ENCODE measurements around the gene CARS2. TPM values are rescaled to one million over a fixed set of nuclear protein-coding genes. Genes with fewer than 3 reads are reported as not detected.
"Not testable (repeated sequence)": the region's sequence is repeated elsewhere in the genome, so short reads cannot be mapped to it uniquely, and the experiment has no call there.

The CARS2 gene
- 33.1 and 52.7 TPM in 2 replicates for total RNA-seq

DNA sequence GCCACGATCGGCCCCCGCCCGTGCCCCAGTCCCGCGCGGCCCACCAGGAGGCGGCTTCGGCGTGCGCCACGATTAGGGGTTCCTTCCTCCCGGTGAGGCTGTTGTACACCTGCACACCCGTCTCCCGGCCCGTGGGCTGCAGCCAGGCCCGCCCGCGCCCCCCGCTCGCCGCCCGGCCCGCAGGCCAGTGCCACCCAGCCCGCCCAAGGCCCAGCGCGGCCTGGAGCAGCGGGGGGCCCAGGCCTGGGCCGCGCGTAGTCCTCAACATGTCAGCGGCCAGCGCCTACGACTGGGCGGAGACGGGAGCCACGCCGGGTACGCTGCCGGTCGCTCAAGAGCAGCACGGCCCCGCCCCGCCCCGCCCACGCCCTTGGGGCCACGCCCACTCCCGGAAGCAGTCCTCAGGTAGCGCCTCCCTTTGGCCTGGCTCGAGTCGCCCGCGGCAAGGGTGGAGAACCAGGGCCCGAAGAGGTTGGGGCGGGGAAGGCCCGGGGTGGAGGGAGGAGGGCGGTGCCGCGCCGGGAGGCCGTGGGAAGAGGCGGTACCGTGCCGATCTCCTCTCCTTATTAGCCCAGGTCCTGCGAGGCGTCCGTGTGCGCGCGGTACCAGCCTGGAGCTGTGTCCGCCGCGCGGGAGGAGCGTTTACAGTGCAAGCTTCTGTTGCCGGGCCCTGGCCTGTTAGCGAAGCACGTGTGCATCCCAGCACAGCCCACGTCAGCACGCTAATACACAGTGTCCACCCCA lies at the start of gene CARS2:
Gene CARS2, minus strand, starts transcription at position 291 of the 744 bp plus-strand sequence. Its CDS starts 23 bp downstream, at position 268.
- no peak for DNase-seq (ENCODE audit: extremely low read depth, low read depth, low spot score)

- no peak for DNase-seq (ENCODE audit: extremely low read depth, low read depth, low spot score)
Observed at GRCh38 chr13:110748271-110748670, 42.4 kb upstream of the CARS2 start.

DNA sequence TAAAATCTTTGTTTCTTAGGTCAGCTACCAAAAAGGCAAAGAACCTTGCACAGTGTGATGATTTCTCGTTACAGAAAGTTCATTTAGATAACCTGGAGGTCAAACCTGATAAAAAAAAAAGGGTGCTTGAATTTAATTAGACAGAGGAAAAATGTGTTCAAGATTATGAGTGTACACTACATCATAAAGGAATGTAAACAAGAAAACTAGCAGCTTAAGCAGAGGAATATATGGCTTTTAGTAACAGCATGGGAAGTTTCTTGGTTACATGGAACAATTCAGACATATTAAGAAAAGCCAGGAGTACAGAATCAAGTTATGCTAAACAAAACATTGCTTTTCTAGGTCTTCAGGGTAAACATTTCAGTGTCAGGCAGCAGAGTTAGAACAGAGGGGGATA lies 40.5 kb upstream of the CARS2 start:
- no peak for DNase-seq (ENCODE audit: extremely low read depth, low read depth, low spot score)

- DNase-seq (ENCODE audit: extremely low read depth, low read depth, low spot score) = no peak
Observed at GRCh38 chr13:110743687-110744086, 37.8 kb upstream of the CARS2 start.

DNA sequence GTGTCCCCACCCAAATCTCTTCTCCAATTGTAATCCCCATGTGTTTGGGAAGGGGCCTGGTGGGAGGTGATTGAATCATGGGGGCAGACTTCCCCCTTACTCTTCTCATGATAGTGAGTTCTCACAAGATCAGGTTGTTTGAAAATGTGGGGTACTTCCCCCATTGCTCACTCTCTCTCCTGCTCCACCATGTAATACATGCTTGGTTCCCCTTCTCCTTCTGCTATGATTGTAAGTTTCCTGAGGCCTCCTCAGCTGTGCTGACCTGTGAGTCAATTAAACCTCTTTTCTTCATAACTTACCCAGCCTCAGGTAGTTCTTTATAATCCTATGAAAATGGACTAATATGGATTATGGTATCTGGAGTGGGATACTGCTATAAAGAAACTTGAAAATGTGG lies 31.6 kb upstream of the CARS2 start:
- DNase-seq (ENCODE audit: extremely low read depth, low read depth, low spot score) = no peak

DNA sequence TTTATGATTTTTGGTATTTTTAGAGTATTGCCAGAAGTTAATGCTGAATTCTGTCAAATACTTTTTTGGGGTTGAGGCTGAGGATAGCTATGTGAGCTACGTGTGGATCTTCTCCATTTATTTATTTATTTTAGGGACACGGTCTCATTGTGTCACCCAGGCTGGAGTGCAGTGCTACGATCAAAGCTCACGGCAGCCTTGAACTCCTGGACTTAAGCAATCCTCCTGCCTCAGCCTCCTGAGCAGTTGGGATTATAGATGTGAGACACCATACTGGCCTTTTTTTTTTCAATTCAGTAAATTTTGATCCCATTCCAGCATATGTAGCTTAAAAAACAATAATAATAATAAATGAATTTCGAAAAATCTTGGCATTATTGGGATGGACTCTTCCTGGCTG lies 28.6 kb upstream of the CARS2 start:
- DNase-seq (ENCODE audit: extremely low read depth, low read depth, low spot score) = no peak

- DNase-seq (ENCODE audit: extremely low read depth, low read depth, low spot score) = no peak
Observed at GRCh38 chr13:110731072-110731471, 25.2 kb upstream of the CARS2 start.

GRCh38 chr13:110726726-110727125 lies 20.8 kb upstream of the CARS2 start:
- DNase-seq (ENCODE audit: extremely low read depth, low read depth, low spot score) = no peak

DNA sequence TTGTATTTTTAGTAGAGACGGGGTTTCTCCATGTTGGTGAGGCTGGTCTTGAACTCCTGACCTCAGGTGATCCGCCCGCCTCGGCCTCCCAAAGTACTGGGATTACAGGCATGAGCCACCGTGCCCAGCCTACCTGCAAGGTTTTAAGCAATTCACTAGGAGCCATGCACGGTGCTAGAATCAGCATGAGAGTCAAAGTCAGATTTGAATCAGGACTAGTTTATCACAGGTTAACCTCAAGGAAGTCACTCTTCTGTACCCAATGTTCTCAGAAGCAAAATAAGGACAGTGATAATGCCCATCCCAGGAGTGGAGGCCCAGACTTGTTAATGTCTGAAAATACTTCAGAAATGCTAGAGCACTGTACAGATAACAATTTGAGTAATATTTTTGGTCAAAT lies 20.2 kb upstream of the CARS2 start:
- DNase-seq (ENCODE audit: extremely low read depth, low read depth, low spot score) = not testable (repeated sequence)

- DNase-seq (ENCODE audit: extremely low read depth, low read depth, low spot score) = no peak
Observed at GRCh38 chr13:110723598-110723997, 17.7 kb upstream of the CARS2 start.

DNA sequence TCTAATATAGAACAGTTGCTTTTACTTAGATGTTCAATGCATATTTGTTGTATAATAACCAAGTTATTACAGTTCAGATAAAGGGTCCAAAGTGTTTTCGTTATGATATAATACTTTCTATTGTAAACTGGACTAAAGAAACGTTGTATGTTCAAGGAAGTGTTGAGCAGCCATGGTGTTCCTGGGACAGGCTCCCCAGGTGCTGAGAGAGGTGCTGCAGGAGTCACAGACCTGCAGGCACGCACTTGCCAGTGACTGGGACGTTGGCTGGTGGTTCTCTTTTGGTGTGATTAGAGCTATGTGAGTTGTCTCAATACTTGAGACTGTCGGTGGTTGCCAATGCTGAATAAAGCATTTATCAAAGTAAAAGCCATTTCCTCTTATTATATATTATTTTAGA lies 17.1 kb upstream of the CARS2 start:
- DNase-seq (ENCODE audit: extremely low read depth, low read depth, low spot score) = no peak

GRCh38 chr13:110719036-110719710 lies 13.3 kb upstream of the CARS2 start:
- no peak for DNase-seq (ENCODE audit: extremely low read depth, low read depth, low spot score)

DNA sequence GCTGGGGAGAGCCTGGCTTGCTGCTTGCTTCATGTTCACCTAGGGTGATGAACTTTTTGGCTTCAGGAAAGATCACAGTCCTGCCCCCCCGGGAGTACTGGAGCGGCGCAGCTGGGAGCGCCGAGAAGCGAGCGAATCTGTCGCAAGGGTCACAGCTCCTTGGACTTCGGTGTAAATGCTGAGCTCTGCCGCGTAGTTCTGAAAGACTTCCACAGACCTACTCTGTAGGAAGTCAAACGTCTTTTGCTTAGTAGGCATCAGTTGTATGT lies 10.3 kb upstream of the CARS2 start:
- DNase-seq (ENCODE audit: extremely low read depth, low read depth, low spot score) = no peak

GRCh38 chr13:110715395-110716246 lies 9.7 kb upstream of the CARS2 start:
- peak; percentile 92 for DNase-seq (ENCODE audit: extremely low read depth, low read depth, low spot score)

- no peak for DNase-seq (ENCODE audit: extremely low read depth, low read depth, low spot score)
Observed at GRCh38 chr13:110714797-110715394, 9.0 kb upstream of the CARS2 start.

GRCh38 chr13:110713981-110714796 lies 8.3 kb upstream of the CARS2 start:
- DNase-seq (ENCODE audit: extremely low read depth, low read depth, low spot score) = no peak

DNA sequence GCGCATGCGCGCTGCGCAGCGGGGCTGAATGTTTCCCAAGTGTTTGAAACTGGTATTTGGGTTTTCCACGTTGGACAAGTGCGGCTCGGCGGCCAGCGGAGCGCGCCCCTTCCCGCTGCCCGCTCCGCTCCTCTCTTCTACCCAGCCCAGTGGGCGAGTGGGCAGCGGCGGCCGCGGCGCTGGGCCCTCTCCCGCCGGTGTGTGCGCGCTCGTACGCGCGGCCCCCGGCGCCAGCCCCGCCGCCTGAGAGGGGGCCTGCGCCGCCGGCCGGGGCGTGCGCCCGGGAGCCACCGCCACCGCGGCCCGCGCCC lies 7.7 kb upstream of the CARS2 start, which contains the start of gene ING1:
Gene ING1, plus strand, starts transcription at position 59 of the 311 bp plus-strand sequence. CDS start 450 bp downstream, outside the sequence.
- no peak for DNase-seq (ENCODE audit: extremely low read depth, low read depth, low spot score)

- DNase-seq (ENCODE audit: extremely low read depth, low read depth, low spot score) = peak; percentile 95
Observed at GRCh38 chr13:110712849-110713641, 7.1 kb upstream of the CARS2 start.

DNA sequence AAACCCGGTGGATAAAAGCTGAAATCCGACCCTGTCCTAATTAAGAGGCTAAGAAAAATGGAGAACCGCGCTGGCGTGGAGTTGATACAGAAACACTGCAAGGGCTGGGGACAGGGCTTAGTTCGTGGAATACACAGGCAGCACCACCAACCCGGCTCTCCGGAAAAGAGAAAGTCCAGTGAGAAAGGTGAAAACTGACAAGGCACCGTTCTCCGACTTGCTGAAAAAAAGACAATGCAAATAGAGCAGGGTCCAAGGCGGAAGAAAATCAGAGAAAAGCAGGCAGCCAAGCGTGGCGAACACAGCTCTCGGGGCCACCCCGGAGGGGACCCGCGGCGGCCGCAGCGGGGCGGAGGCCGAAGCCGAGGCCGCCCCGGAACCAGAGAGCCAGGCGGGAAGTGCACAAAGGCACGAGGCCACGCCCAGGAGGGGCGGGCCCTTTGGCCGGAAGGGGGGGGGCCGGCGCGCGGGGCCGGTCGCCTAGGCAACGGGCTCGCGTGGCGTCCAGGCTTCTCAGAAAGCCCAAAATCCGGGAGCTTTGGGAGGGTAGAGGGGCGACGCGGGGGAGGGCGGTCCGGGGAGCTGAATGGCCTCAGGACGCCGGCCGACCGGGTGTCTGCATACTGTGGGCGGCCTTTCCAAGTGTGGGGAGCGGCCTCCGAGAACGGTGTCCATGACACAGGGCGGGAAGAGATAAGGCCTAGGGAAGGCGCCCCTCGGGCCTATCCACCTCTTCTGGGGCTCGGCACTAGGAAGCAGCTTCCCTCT lies 6.3 kb upstream of the CARS2 start:
- no peak for DNase-seq (ENCODE audit: extremely low read depth, low read depth, low spot score)
